Renal cortex interstitium (tissue), 15 donors: Measurements from ENCODE around the gene NPTX2. TPM values are rescaled to one million over a fixed set of nuclear protein-coding genes. Genes with fewer than 3 reads are reported as not detected.
"Not testable (repeated sequence)": the region's sequence is repeated elsewhere in the genome, so short reads cannot be mapped to it uniquely, and the experiment has no call there.

Source experiments
- DNase-seq, 11 donors: peaks; one replicate each; pipeline ENCODE4 v3.0.0-alpha.2; 2013; ENCODE audit warnings: low read depth in 9 of 11, low spot score in 4 of 11; ENCODE audit errors: extremely low read depth in 1 of 11
- long read RNA-seq, 16 experiments: transcript quantifications; one replicate each; lab custom pipeline, GENCODE V29; 2026
- polyA plus RNA-seq, 3 donors: library from polyadenylated mRNA; unstranded; fragments of 120-200 nt; gene quantifications; one replicate each; pipeline ENCODE4 v1.2.1, GENCODE V29; 2013; ENCODE audit not compliant: insufficient read length in 3 of 3

NPTX2 gene, protein sequence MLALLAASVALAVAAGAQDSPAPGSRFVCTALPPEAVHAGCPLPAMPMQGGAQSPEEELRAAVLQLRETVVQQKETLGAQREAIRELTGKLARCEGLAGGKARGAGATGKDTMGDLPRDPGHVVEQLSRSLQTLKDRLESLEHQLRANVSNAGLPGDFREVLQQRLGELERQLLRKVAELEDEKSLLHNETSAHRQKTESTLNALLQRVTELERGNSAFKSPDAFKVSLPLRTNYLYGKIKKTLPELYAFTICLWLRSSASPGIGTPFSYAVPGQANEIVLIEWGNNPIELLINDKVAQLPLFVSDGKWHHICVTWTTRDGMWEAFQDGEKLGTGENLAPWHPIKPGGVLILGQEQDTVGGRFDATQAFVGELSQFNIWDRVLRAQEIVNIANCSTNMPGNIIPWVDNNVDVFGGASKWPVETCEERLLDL
- polyA plus RNA-seq, result 1 to 10 TPM; 3.1 to 4.6 (median 3.5) TPM
- long read RNA-seq, donor 1, partial matches to known transcripts, result 5 of 6 reads
- long read RNA-seq, donor 1, other reads (novel, unspliced or antisense), result 0 of 6 reads
- long read RNA-seq, donor 2, result 0 reads
- long read RNA-seq, donor 3, partial matches to known transcripts, result 0 of 1 reads
- long read RNA-seq, donor 3, other reads (novel, unspliced or antisense), result 0 of 1 reads
- long read RNA-seq, donor 4, result 0 reads
- long read RNA-seq, donor 5, result 0 reads
- long read RNA-seq, donor 6, result 0 reads
- long read RNA-seq, donor 7, result 0 reads
- long read RNA-seq, donor 8, result 0 reads
- long read RNA-seq, donor 9, result 0 reads
- long read RNA-seq, donor 10, result 0 reads
- long read RNA-seq, donor 11, result 0 reads
- long read RNA-seq, donor 12, result 0 reads
- long read RNA-seq, donor 13, result 0 reads
- long read RNA-seq, donor 14, partial matches to known transcripts, result 5 of 5 reads
- long read RNA-seq, donor 14, other reads (novel, unspliced or antisense), result 0 of 5 reads
- long read RNA-seq, donor 15, result 0 reads
- long read RNA-seq, donor 16, partial matches to known transcripts, result 0 of 3 reads
- long read RNA-seq, donor 16, other reads (novel, unspliced or antisense), result 0 of 3 reads

GRCh38 chr7:98617051-98617959 lies at the start of gene NPTX2:
NPTX2 (plus strand) TSS chr7:98617285; CDS start chr7:98617462, 177 bp downstream.
- DNase-seq, result peak in 4 of 11 donors; percentile 47 to 62 (median 54)

DNA sequence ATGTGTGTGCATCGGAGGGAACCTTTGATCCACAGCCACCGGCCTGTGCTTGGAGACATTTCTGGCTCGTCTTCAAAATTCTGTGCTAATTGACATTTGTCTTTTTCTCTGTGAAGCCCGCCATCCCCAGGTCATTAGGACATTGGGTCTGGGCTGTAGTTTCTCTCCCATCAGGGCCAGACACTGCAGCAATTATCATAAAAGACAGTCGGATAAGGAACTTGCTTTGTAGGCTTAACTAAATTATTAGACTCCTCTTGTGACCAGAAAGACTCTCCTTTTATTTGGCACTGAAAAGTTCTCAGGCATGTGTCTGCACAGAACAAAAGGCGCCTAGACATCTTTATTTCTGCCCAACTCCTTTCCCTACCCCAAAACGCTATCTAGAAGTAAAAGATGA lies 49.1 kb upstream of the NPTX2 start:
- DNase-seq, result no peak

DNA sequence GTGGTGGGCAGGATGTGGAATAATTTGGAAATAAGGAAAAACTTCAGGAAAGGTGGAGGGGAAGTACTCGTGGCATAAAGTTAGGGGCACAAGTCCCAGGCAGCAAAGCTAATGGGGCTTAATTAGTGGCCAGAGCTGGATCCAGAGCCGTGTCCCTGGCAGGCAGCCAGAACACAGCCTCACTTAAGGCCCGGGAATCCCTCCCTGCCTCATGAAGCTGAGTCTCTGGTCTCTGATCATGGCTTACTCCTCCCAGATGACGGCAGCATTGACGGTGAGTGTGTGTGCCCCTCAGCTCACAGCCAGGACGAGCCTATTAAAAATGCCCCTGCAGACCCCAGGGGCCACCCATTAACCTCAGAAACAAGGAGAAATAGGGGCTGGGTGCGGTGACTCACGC lies 48.2 kb upstream of the NPTX2 start:
- no peak for DNase-seq

- no peak for DNase-seq
Observed at GRCh38 chr7:98569691-98570337, 47.3 kb upstream of the NPTX2 start.

GRCh38 chr7:98571006-98571405 lies 46.1 kb upstream of the NPTX2 start:
- DNase-seq, result no peak

DNA sequence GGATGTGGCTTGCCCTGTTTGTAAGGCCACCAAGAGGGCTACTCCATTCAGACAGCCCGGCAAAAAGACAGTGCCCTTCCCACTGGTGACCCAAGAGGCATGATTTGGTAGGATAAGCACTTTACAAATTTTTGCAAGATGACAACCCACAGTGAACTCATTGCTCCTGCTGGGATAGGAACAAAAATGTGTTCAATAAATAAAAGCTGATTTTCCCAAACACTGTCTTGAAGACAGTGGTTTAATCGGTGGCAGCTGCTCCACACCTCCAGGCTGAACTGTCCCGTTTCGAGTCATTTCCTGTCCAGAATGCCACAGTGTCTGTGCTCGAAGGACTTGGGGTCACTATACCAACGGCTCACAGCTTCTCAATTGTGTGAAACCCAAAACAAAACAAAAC lies 45.1 kb upstream of the NPTX2 start:
- DNase-seq, result no peak

DNA sequence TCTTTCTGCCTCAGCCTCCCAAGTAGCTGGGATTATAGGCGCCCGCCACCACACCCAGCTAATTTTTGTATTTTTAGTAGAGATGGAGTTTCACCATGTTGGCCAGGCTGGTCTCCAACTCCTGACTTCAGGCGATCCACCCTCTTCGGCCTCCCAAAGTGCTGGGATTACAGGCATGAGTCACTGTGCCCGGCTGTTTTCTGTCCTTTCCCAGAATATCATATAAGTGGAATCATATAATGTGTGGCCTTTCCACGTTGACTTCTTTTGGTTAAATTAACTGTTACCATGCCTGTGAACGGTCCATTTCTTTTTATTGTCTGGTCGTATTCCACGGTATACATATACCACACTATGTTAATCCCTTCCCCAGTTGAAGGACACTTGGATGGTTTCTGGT lies 44.4 kb upstream of the NPTX2 start:
- DNase-seq, result not testable (repeated sequence)

DNA sequence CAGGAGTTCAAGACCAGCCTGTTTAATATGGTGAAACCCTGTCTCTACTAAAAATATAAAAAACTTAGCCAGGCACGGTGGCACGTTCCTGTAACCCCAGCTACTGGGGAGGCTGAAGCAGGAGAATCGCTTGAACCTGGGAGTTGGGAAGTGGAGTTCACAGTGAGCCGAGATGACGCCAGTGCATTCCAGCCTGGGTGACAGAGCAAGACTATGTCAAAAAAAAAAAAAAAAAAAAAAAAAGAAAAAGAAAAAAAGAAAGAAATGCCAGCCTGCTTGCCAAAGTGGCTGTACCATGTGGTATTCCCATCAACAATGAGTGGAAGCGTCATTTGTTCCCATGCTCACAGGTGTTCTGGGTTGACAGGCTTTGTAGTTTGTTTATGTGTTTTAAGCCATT lies 43.3 kb upstream of the NPTX2 start:
- no peak for DNase-seq

- no peak for DNase-seq
Observed at GRCh38 chr7:98575878-98576277, 41.2 kb upstream of the NPTX2 start.

GRCh38 chr7:98584830-98585229 lies 32.3 kb upstream of the NPTX2 start:
- DNase-seq, result no peak

GRCh38 chr7:98591926-98592325 lies 25.2 kb upstream of the NPTX2 start:
- no peak for DNase-seq

- no peak for DNase-seq
Observed at GRCh38 chr7:98594348-98594747, 22.7 kb upstream of the NPTX2 start.

DNA sequence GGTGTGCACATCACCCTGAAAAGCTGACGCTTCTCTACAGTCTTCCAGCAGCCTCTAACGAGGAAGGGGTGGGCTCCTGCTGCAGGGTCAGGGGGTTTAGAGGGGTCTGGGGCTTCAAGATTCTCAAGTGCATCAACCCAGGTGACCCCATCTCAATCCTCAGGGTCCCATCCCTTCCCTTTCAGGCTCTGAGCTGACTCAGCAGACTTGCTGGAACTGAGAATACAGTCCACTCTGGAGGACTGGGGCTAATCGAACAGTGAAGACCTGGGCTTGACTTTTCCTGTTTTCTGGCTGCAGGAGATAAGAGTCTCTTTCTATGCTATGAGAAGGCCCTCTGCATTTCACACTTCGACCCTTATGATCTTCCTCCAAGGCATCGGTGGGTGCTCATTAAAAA lies 22.3 kb upstream of the NPTX2 start:
- DNase-seq, result no peak

GRCh38 chr7:98598846-98599615 lies 18.1 kb upstream of the NPTX2 start:
- no peak for DNase-seq

- DNase-seq, result no peak
Observed at GRCh38 chr7:98599886-98600285, 17.2 kb upstream of the NPTX2 start.

- no peak for DNase-seq
Observed at GRCh38 chr7:98602755-98603398, 14.2 kb upstream of the NPTX2 start.

DNA sequence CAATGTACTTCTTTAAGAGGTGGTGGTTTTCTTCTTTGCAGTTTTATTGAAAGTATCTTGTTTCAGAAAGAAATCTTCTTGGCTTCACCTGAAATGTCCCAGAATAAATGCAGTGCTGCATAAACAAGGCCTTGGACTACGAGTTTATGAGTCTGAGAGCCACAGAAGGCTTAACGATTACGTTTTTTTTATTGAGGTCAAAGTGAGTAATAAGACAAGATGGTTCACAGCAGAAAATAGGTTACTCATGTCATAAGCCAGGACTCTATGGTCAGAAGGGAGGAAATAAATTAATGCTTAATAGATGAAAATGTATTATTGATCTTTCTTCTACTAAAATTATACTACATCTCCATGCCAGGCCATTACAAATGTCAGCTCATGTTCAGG lies 13.7 kb upstream of the NPTX2 start:
- no peak for DNase-seq
